GM12878 (cell line): ENCODE measurements around the gene TMEM181. TPM values are rescaled to one million over a fixed set of nuclear protein-coding genes. Genes with fewer than 3 reads are reported as not detected.

Source experiments
- ATAC-seq: fragments of 200-7000 bp; cut with Tn5 transposase; 3 replicates; pipeline ENCODE4 v1.9.1; 2020; ENCODE audit warnings: mild to moderate bottlenecking, moderate library complexity
- BruUV-seq: library from RNA; stranded (reverse); fragments of 400-500 nt; replicated peaks from 2 replicates; lab custom pipeline; 2021; lab: Mats Ljungman, UMichigan
- CTCF ChIA-PET: fragments of 300-600 bp; sonication (Branson Sonifier 250); formaldehyde crosslinking; extraction: SDS; loops from one replicate; lab custom pipeline; 2021; ENCODE audit warnings: inconsistent platforms; lab: Yijun Ruan, JAX
- POLR2A ChIA-PET: fragments of 350-600 bp; formaldehyde crosslinking; extraction: SDS; loops from one replicate; lab custom pipeline; 2021; ENCODE audit warnings: inconsistent platforms; lab: Charles Lee
- RAD21 ChIA-PET: fragments of 300-600 bp; sonication (Branson Sonifier 250); formaldehyde crosslinking; loops from one replicate; lab custom pipeline; 2023; ENCODE audit warnings: antibody characterized with exemption; ENCODE audit not compliant: unreplicated experiment; lab: Charles Lee
- SMC1A ChIA-PET: fragments of 300-600 bp; sonication (Branson Sonifier 250); formaldehyde crosslinking; loops from one replicate; lab custom pipeline; 2023; ENCODE audit not compliant: unreplicated experiment, uncharacterized antibody; lab: Charles Lee
- DNase-seq: peaks from one replicate; pipeline ENCODE4 v3.0.0-alpha.2; 2011; ENCODE audit warnings: low read depth, low spot score
- FAIRE-seq: peaks from 3 replicates; lab custom pipeline; 2011; peaks lifted over from hg19 to GRCh38; lab: Jason Lieb, UNC
- H2AFZ ChIP-seq: 2 replicates; pipeline ENCODE4 v1.6.0; 2011; ENCODE audit warnings: low read depth, low read length, control low read depth; ENCODE audit not compliant: control insufficient read depth
- H3K27ac ChIP-seq: 2 replicates; pipeline ENCODE4 v1.5.1; 2011; ENCODE audit warnings: control low read depth; ENCODE audit not compliant: control insufficient read depth, insufficient read depth
- H3K27me3 ChIP-seq, 2 experiments: replicated peaks in 1 of 2; 2 replicates each; pipeline versions ENCODE4 v1.6.0 to v1.6.1; 2011; ENCODE audit warnings: low read length in 1 of 2; ENCODE audit not compliant: control insufficient read depth in 2 of 2, insufficient read depth in 2 of 2
- H3K36me3 ChIP-seq, 2 experiments: 2 replicates each; pipeline ENCODE4 v1.5.1; 2011; ENCODE audit warnings: low read length in 1 of 2; ENCODE audit not compliant: control insufficient read depth in 2 of 2, insufficient read depth in 2 of 2
- H3K4me1 ChIP-seq: 2 replicates; pipeline ENCODE4 v1.6.1; 2011; ENCODE audit warnings: mild to moderate bottlenecking, low read length, moderate library complexity, mixed read lengths; ENCODE audit not compliant: control insufficient read depth, insufficient read depth
- H3K4me2 ChIP-seq: 2 replicates; pipeline ENCODE4 v1.6.0; 2011; ENCODE audit warnings: control low read depth; ENCODE audit not compliant: control insufficient read depth, insufficient read depth
- H3K4me3 ChIP-seq: fragments of 200-600 bp; sonication (generic); 2 replicates; pipeline ENCODE4 v1.5.1; 2016
- H3K79me2 ChIP-seq: 2 replicates; pipeline ENCODE4 v1.6.0; 2011; ENCODE audit warnings: low read length; ENCODE audit not compliant: control insufficient read depth, insufficient read depth
- H3K9ac ChIP-seq: 2 replicates; pipeline ENCODE4 v1.8.0; 2011; ENCODE audit warnings: low read length, control low read depth, mixed read lengths; ENCODE audit not compliant: control insufficient read depth, insufficient read depth
- H3K9me3 ChIP-seq: replicated peaks from 3 replicates; pipeline ENCODE4 v1.5.1; 2011; ENCODE audit warnings: mild to moderate bottlenecking, low read length; ENCODE audit not compliant: control insufficient read depth, insufficient read depth
- H4K20me1 ChIP-seq: 2 replicates; pipeline ENCODE4 v1.6.0; 2011; ENCODE audit not compliant: control insufficient read depth, insufficient read depth
- ASH2L ChIP-seq: fragments of 300-600, 200-600 bp; sonication (generic); IDR thresholded peaks from 2 replicates; pipeline ENCODE4 v1.6.1; 2017; ENCODE audit warnings: low read depth, mild to moderate bottlenecking, borderline replicate concordance
- BRCA1 ChIP-seq: IDR thresholded peaks from 2 replicates; pipeline ENCODE4 v1.6.1; 2011; ENCODE audit warnings: low read depth, low read length, improper control_type of control experiment
- CUX1 ChIP-seq: IDR thresholded peaks from 2 replicates; pipeline ENCODE4 v1.6.1; 2012; ENCODE audit warnings: improper control_type of control experiment, low read depth, low read length; ENCODE audit not compliant: insufficient replicate concordance
- ESRRA ChIP-seq: IDR thresholded peaks from 2 replicates; pipeline ENCODE4 v1.6.1; 2012; ENCODE audit warnings: mild to moderate bottlenecking, low read length, improper control_type of control experiment
- MLLT1 ChIP-seq: fragments of 450-650 bp; IDR thresholded peaks from 2 replicates; pipeline ENCODE4 v1.6.1; 2016; ENCODE audit warnings: mild to moderate bottlenecking
- RELB ChIP-seq: fragments of 450-650 bp; IDR thresholded peaks from 2 replicates; pipeline ENCODE4 v1.6.1; 2017; ENCODE audit warnings: low read depth, mild to moderate bottlenecking, moderate library complexity
- SRF ChIP-seq, 2 experiments: IDR thresholded peaks; 2 replicates each; pipeline ENCODE4 v1.6.1; 2011; ENCODE audit warnings: low read depth in 2 of 2, low read length in 2 of 2, mild to moderate bottlenecking in 1 of 2, moderate library complexity in 1 of 2
- ZBTB33 ChIP-seq: fragments of 450-650 bp; IDR thresholded peaks from 2 replicates; pipeline ENCODE4 v1.6.1; 2017; ENCODE audit warnings: mild to moderate bottlenecking
- ZNF24 ChIP-seq: fragments of 450-650 bp; IDR thresholded peaks from 2 replicates; pipeline ENCODE4 v1.6.1; 2017; ENCODE audit warnings: antibody characterized with exemption, mild to moderate bottlenecking
- WGBS: methylation state at CpG from one replicate; pipeline ENCODE4 v1.1.6; 2016; ENCODE audit warnings: low lambda C conversion rate; ENCODE audit not compliant: insufficient replicate concordance, insufficient coverage; ENCODE audit errors: missing lambda C conversion rate; 5-methylcytosine and 5-hydroxymethylcytosine counted together
- in situ Hi-C: fragments of 300-500 bp; cut with MboI; formaldehyde crosslinking; loops from 9 replicates; pipeline ENCODE4 v1.14.3; 2018; ENCODE audit warnings: mixed read lengths
- intact Hi-C: fragments of 100-400 bp; cut with micrococcal nuclease; formaldehyde crosslinking; loops from one replicate; pipeline ENCODE4 v1.14.2; 2022; ENCODE audit not compliant: unreplicated experiment
- polyA plus RNA-seq, 11 experiments: library from polyadenylated mRNA; depleted of rRNA in 4 of 11; unstranded in 6 of 11; stranded (reverse) in 5 of 11; fragments of >200 nt; fragmentation: Nextera tagmentation in 4 of 11; fragmentation: Illumina TruSeq in 1 of 11; extraction: Ambion mirVana in 4 of 11; extraction: Trizol in 1 of 11; gene quantifications; 1 replicate in 1 of 11; 2 replicates in 10 of 11; pipeline versions ENCODE4 v1.2.1 to v1.2.3, GENCODE V29; 2011 to 2016; ENCODE audit warnings: inconsistent platforms in 2 of 11, missing spikeins in 2 of 11, low read depth in 1 of 11
- total RNA-seq, 4 experiments: library from RNA; depleted of rRNA in 3 of 4; stranded (reverse); fragments of >200 nt in 3 of 4; fragmentation: Illumina TruSeq in 1 of 4; extraction: Trizol in 1 of 4; gene quantifications; 2 replicates each; pipeline versions ENCODE4 v1.2.1 to v1.2.3, GENCODE V29; 2013 to 2021

The TMEM181 gene
- total and polyA plus RNA-seq, 10 of the 15 experiments (the other 5 are each of a cell fraction or from before 2014, with no cell fraction given) = 1.5 to 7.9 (median 5.2) TPM

- in situ Hi-C loops (no loop called here), intact Hi-C loops (no loop called here)
- ChIA-PET POLR2A (interaction anchor here (0.5 to 0.6 kb wide), 2 partner anchors 193 to 255 kb away, joined by 4 read pairs; no protein-coding TSS in a partner anchor), RAD21 (interaction anchor here (0.6 to 1.5 kb wide), 6 partner anchors 8 to 132 kb away, joined by 3 to 6 read pairs (median 4); no protein-coding TSS in a partner anchor), SMC1A (interaction anchor here (0.8 to 1.4 kb wide), 5 partner anchors 40 to 230 kb away, joined by 3 to 8 read pairs (median 3); partner anchors contain the start of gene SYTL3), CTCF (interaction anchor here (0.7 to 3.6 kb wide), 10 partner anchors 8 to 448 kb away, joined by 3 to 22 read pairs (median 4); no protein-coding TSS in a partner anchor)
- BruUV-seq = TSS peak; percentile 78
- Histone ChIP-seq H3K79me2 (peaks cover 14% of the 10 kb centered on the region), H4K20me1 (no peaks in the 10 kb centered on the region), H3K4me3 (peak overlapping the region; percentile 79), H3K9me3 (no peaks in the 10 kb centered on the region), H3K27me3 (no peaks in the 10 kb centered on the region), H3K9ac (peak overlapping the region; percentile 85), H3K36me3 (no peaks in the 10 kb centered on the region), H2AFZ (peak overlapping the region; percentile 94), H3K4me1 (peaks cover 12% of the 10 kb centered on the region), H3K4me2 (peak overlapping the region; percentile 98), H3K27ac (peak overlapping the region; percentile 69)
- ATAC-seq = no peak
- 55% methylated on average over 14 of the region's 14 CpGs for WGBS
- no peak for FAIRE-seq
- DNase-seq = no peak
- no peak for TF ChIP-seq BRCA1
- TF ChIP-seq MLLT1 = peak; percentile 89
- TF ChIP-seq ZNF24 = peak; percentile 97
- 0 out of 2 replicates have a peak, but pooled peaks have one; percentile 11 for TF ChIP-seq ZBTB33
- no peak for TF ChIP-seq CUX1
- no peak for TF ChIP-seq ASH2L
- no peak for TF ChIP-seq RELB
- no peak for TF ChIP-seq SRF (IDR thresholded peaks at IDR 0.05; ENCODE audit: low read depth in 2 of 2, low read length in 2 of 2)
- no peak for TF ChIP-seq ESRRA
Measured at GRCh38 chr6:158559338-158559894, 475 bp upstream of the TMEM181 start.
